K562 (cell line): ENCODE data around the gene MOB1A. TPM values are rescaled to one million over a fixed set of nuclear protein-coding genes. Genes with fewer than 3 reads are reported as not detected.
A peak's percentile ranks its signal among the peaks of the same experiment; 100 is the strongest.

Source experiments
- ATF3 ChIP-seq, 2 experiments: fragments of 450-650 bp in 1 of 2; sonication (generic) in 1 of 2; formaldehyde crosslinking in 1 of 2; IDR thresholded peaks in 1 of 2; conservative IDR thresholded peaks in 1 of 2; 2 replicates each; pipeline versions ENCODE4 v1.6.1 to v1.8.1; 2016 to 2023; ENCODE audit warnings: mild to moderate bottlenecking in 2 of 2, moderate library complexity in 2 of 2, inconsistent platforms in 1 of 2, missing genetic modification reagents in 1 of 2
- BMI1 ChIP-seq: fragments of 150-350 bp; IDR thresholded peaks from 2 replicates; pipeline ENCODE4 v1.6.1; 2014; ENCODE audit warnings: low read length
- CBFB ChIP-seq: sonication (generic); formaldehyde crosslinking; IDR thresholded peaks from 2 replicates; pipeline ENCODE4 v1.4.0; 2020; ENCODE audit warnings: mild to moderate bottlenecking, missing genetic modification reagents
- E2F5 ChIP-seq: sonication (generic); formaldehyde crosslinking; IDR thresholded peaks from 2 replicates; pipeline ENCODE4 v1.8.0; 2022; ENCODE audit warnings: mild to moderate bottlenecking, missing genetic modification reagents
- ELF4 ChIP-seq: fragments of 450-650 bp; formaldehyde crosslinking; IDR thresholded peaks from 2 replicates; pipeline ENCODE4 v1.4.0; 2022; ENCODE audit warnings: missing genetic modification characterization
- ESRRA ChIP-seq: fragments of 450-650 bp; IDR thresholded peaks from 2 replicates; pipeline ENCODE4 v1.6.1; 2014; ENCODE audit warnings: low read depth, mild to moderate bottlenecking, moderate library complexity, borderline replicate concordance
- HSF4 ChIP-seq: fragments of 250-450 bp; sonication (Bioruptor Pico); IDR thresholded peaks from 2 replicates; pipeline ENCODE4 v2.1.2; 2022; ENCODE audit warnings: mild to moderate bottlenecking, moderate library complexity, borderline replicate concordance
- MAX ChIP-seq: sonication (generic); formaldehyde crosslinking; IDR thresholded peaks from 2 replicates; pipeline ENCODE4 v1.9.0; 2022; ENCODE audit warnings: mild to moderate bottlenecking, missing genetic modification reagents
- NCOA2 ChIP-seq, 2 experiments: fragments of 450-650 bp; IDR thresholded peaks; 2 replicates each; pipeline ENCODE4 v1.6.1; 2018; ENCODE audit warnings: mild to moderate bottlenecking in 2 of 2, moderate library complexity in 1 of 2; ENCODE audit not compliant: partially characterized antibody in 2 of 2
- PKNOX1 ChIP-seq: fragments of 450-650 bp; IDR thresholded peaks from 2 replicates; pipeline ENCODE4 v1.6.1; 2016
- PML ChIP-seq: IDR thresholded peaks from 2 replicates; pipeline ENCODE4 v1.6.1; 2012; ENCODE audit warnings: low read length, inconsistent platforms
- THAP12 ChIP-seq: fragments of 250-450 bp; sonication (Bioruptor Pico); IDR thresholded peaks from 2 replicates; pipeline ENCODE4 v1.9.0; 2021; ENCODE audit warnings: mild to moderate bottlenecking, inconsistent platforms
- UBTF ChIP-seq, 2 experiments: IDR thresholded peaks; 2 replicates each; pipeline ENCODE4 v1.6.1; 2012; ENCODE audit warnings: improper control_type of control experiment in 2 of 2, low read depth in 2 of 2, low read length in 2 of 2, borderline replicate concordance in 1 of 2
- ZNF263 ChIP-seq: sonication (generic); formaldehyde crosslinking; IDR thresholded peaks from 2 replicates; pipeline ENCODE4 v1.8.0; 2022; ENCODE audit warnings: mild to moderate bottlenecking, missing genetic modification reagents, borderline replicate concordance
- ZNF384 ChIP-seq: IDR thresholded peaks from 2 replicates; pipeline ENCODE4 v1.6.1; 2012; ENCODE audit warnings: low read depth, low read length, improper control_type of control experiment
- polyA plus RNA-seq, 8 experiments: library from polyadenylated mRNA; depleted of rRNA in 4 of 8; stranded (reverse) in 5 of 8; unstranded in 3 of 8; fragments of >200 nt; fragmentation: Nextera tagmentation in 2 of 8; fragmentation: Illumina TruSeq in 1 of 8; extraction: Ambion mirVana in 2 of 8; extraction: Trizol in 1 of 8; gene quantifications; 2 replicates each; pipeline versions ENCODE4 v1.2.1 to v1.2.3, GENCODE V29; 2011 to 2014; ENCODE audit warnings: inconsistent platforms in 1 of 8, missing spikeins in 1 of 8
- total RNA-seq, 7 experiments: library from RNA; depleted of rRNA in 6 of 7; stranded (reverse); fragments of >200 nt in 6 of 7; fragmentation: Illumina TruSeq in 2 of 7; extraction: Trizol in 2 of 7; gene quantifications; 2 replicates each; pipeline versions ENCODE4 v1.2.1 to v1.2.3, GENCODE V29; 2011 to 2021; ENCODE audit warnings: low replicate concordance in 1 of 7

The MOB1A gene
- total and polyA plus RNA-seq, 9 of the 15 experiments (the other 6 are each of a cell fraction or from before 2014, with no cell fraction given): 24.8 to 100 (median 60.2) TPM

GRCh38 chr2:74198461-74199274 is 20.0 kb upstream of the MOB1A start, which contains the start of gene MTHFD2 (continued):
- TF ChIP-seq ZNF263 (CRISPR knock-in tag) (peak; percentile 44; the same call in 1 of the 2 replicates), PML (peak; percentile 80), THAP12 (CRISPR knock-in tag) (peak; percentile 76; the same call in 1 of the 2 replicates), ELF4 (no peak), NCOA2 (IDR thresholded peaks at IDR 0.05; ENCODE audit: partially characterized antibody in 2 of 2) (no peak), ZNF384 (peak; percentile 41; the same call in 1 of the 2 replicates), ESRRA (peak; percentile 59), UBTF (IDR thresholded peaks at IDR 0.05; ENCODE audit: borderline replicate concordance in 1 of 2, low read depth in 2 of 2, low read length in 2 of 2) (peak; percentile 83 to 96; a peak in 3 of 4 replicates), BMI1 (no peak), CBFB (peak; percentile 86; the same call in 1 of the 2 replicates), ATF3 (IDR thresholded peaks at IDR 0.05) (peak; percentile 91), ATF3 (CRISPR knock-in tag; conservative IDR thresholded peaks at IDR 0.05) (0 out of 2 replicates have a peak, but pooled peaks have one; percentile 24), PKNOX1 (peak; percentile 98), HSF4 (CRISPR knock-in tag) (peak; percentile 27; the same call in 1 of the 2 replicates), E2F5 (CRISPR knock-in tag) (no peak), MAX (CRISPR knock-in tag) (peak; percentile 99)
